ENCODE results near the gene MUC5AC.

GRCh38 chr11:1194977-1195681, 37.4 kb downstream of the MUC5AC start:
- TF ChIP-seq CTCF (IDR thresholded peaks at IDR 0.05 in 2 of 3, conservative IDR thresholded peaks at IDR 0.05 in 1 of 3; ENCODE audit: borderline replicate concordance in 1 of 3, insufficient read depth in 1 of 3, low read depth in 2 of 3, low read length in 2 of 3), result no peak
- TF ChIP-seq RAD21 (IDR thresholded peaks at IDR 0.05; ENCODE audit: low read depth), result no peak
- TF ChIP-seq SRF (IDR thresholded peaks at IDR 0.05; ENCODE audit: low read depth), result no peak
- TF ChIP-seq POLR2A (IDR thresholded peaks at IDR 0.05; ENCODE audit: borderline replicate concordance, extremely low read depth, insufficient read depth, insufficient read length), result no peak
- TF ChIP-seq ZNF274 (IDR thresholded peaks at IDR 0.05; ENCODE audit: low read depth, low read length), result no peak
- no peak for TF ChIP-seq MAX (IDR thresholded peaks at IDR 0.05)
- TF ChIP-seq JUND (IDR thresholded peaks at IDR 0.05), result no peak
